HG02763 (cell line): Measurements from ENCODE around the gene NINJ2.

ENCODE experiments used
- ATAC-seq: cut with Tn5 transposase; IDR thresholded peaks from one replicate; pipeline ENCODE4 v1.9.1; 2021; ENCODE audit warnings: mild to moderate bottlenecking, moderate library complexity; ENCODE audit not compliant: unreplicated experiment

NINJ2 gene

GRCh38 chr12:535396-535795, 127.8 kb downstream of the NINJ2 start:
- ATAC-seq: no peak

- ATAC-seq: no peak
Measured at GRCh38 chr12:534216-534615, 129.0 kb downstream of the NINJ2 start.

- ATAC-seq: no peak
Measured at GRCh38 chr12:533718-534117, 129.5 kb downstream of the NINJ2 start.

- ATAC-seq: no peak
Measured at GRCh38 chr12:532908-533565, 130.2 kb downstream of the NINJ2 start.

GRCh38 chr12:531951-532585, 131.2 kb downstream of the NINJ2 start:
- ATAC-seq: no peak

GRCh38 chr12:530821-531220, 132.4 kb downstream of the NINJ2 start:
- no peak for ATAC-seq

GRCh38 chr12:530308-530707, 132.9 kb downstream of the NINJ2 start:
- no peak for ATAC-seq

GRCh38 chr12:527729-528128, 135.5 kb downstream of the NINJ2 start:
- ATAC-seq: no peak

GRCh38 chr12:527241-527640, 136.0 kb downstream of the NINJ2 start:
- ATAC-seq: no peak

- no peak for ATAC-seq
Measured at GRCh38 chr12:526089-526488, 137.2 kb downstream of the NINJ2 start.

GRCh38 chr12:524167-524951, 138.9 kb downstream of the NINJ2 start:
- ATAC-seq: no peak

GRCh38 chr12:522692-523378, 140.4 kb downstream of the NINJ2 start:
- no peak for ATAC-seq

- no peak for ATAC-seq
Measured at GRCh38 chr12:520119-520518, 143.1 kb downstream of the NINJ2 start.

GRCh38 chr12:517538-517937, 145.7 kb downstream of the NINJ2 start:
- ATAC-seq: no peak
